Fibroblast of skin of left quadriceps (primary cell): ENCODE results near the gene TEX11.
A peak's percentile ranks its signal among the peaks of the same experiment; 100 is the strongest.
"Not testable (repeated sequence)": the region's sequence is repeated elsewhere in the genome, so short reads cannot be mapped to it uniquely, and the experiment has no call there.

Experiments
- DNase-seq, 2 experiments: peaks; one replicate each; pipeline ENCODE4 v3.0.0-alpha.2; 2013; ENCODE audit warnings: low read depth in 2 of 2

The TEX11 gene

GRCh38 chrX:70605352-70605751, 303.2 kb downstream of the TEX11 start:
- no peak for DNase-seq

GRCh38 chrX:70592091-70592490, 316.4 kb downstream of the TEX11 start:
- DNase-seq, result peak in 1 of 2 experiments; percentile 8

DNA sequence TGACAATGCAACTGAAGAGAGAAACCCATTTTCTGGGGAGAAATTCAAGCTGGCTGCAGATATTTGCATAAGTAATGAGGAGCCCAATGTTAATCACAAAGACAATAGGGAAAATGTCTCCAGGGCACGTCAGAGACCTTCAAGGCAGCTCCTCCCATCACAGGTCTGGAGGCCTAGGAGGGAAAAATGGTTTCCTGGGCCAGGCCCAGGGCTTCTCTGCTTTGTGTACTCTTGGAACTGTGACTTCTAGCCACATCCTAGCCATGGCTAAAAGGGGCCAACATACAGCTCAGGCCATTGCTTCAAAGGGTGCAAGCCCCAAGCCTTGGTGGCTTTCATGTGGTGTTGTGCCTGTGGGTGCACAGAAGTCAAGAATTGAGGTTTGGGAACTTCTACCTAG, 321.4 kb downstream of the TEX11 start:
- DNase-seq, result not testable (repeated sequence)

DNA sequence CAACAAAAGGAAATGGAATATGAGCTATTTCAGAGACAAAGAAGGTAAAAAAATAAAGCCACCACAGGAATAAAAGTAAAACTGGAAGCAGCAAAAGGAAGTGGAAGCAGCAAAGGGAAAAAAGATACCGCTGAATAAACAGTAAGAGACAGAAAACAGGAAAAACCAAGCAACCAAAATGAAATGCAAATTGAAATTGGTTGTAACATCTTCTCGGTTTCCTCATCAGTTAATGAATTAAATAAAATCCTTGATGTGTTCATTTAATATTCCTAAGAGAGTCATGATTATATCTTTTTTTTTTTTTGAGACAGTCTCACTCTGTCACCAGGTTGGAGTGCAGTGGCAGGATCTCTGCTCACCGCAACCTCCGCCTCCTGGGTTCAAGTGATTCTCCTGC, 331.1 kb downstream of the TEX11 start:
- DNase-seq, result no peak

DNA sequence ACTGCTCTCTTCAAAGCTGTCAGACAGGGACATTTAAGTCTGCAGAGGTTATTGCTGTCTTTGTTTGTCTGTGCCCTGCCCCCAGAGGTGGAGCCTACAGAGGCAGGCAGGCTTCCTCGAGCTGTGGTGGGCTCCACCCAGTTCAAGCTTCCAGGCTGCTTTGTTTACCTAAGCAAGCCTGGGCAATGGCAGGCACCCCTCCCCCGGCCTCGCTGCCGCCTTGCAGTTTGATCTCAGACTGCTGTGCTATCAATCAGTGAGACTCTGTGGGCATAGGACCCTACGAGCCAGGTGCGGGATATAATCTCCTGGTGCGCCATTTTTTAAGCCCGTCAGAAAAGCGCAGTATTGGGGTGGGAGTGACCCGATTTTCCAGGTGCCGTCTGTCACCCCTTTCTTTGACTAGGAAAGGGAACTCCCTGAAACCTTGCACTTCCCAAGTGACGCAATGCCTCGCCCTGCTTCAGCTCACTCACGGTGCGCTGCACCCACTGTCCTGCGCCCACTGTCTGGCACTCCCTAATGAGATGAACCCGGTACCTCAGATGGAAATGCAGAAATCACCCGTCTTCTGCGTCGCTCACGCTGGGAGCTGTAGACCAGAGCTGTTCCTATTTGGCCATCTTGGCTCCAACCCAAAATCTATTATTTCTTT, 338.5 kb downstream of the TEX11 start:
- DNase-seq, result not testable (repeated sequence)

DNA sequence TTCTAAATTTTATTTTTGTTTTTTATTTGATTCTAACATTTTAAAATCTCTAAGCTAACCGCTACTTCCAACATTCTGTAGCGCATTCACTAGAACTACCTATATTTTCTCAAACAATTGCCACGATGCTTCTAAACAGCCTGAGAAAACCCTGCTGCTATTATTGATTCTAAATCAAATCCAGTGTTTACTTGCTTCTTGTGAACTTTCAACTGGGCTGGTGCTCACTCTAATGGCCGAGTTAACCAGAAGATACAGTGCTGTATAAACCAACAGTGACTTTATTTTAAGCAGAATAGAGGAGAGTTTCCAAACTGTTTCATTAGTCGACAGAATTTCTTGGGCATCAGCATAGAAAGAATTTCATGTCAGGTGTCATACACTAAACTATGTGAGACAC, 353.6 kb downstream of the TEX11 start:
- no peak for DNase-seq

GRCh38 chrX:70554523-70554922, 354.0 kb downstream of the TEX11 start:
- no peak for DNase-seq

DNA sequence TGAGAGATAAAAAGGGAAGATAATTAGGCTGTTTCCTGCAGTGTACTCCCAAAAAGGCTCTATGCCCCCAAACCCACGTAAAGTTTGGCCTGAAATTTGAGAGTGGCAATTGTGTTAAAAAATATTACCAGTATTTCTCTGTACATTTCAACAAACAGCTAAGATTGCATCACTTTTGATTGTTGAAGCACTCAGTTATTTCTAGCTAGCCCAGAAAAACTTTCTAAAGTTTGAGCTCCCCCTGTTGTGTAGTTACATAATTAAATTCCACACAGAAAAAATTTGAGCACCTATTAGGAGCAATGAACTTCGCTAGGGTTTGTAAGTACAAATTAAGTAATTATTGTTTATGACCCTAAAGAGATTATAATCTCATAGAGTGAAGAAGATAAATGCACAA, 354.4 kb downstream of the TEX11 start:
- peak; percentile 10 to 20 for DNase-seq

- no peak for DNase-seq
Observed at GRCh38 chrX:70553516-70553915, 355.0 kb downstream of the TEX11 start.

DNA sequence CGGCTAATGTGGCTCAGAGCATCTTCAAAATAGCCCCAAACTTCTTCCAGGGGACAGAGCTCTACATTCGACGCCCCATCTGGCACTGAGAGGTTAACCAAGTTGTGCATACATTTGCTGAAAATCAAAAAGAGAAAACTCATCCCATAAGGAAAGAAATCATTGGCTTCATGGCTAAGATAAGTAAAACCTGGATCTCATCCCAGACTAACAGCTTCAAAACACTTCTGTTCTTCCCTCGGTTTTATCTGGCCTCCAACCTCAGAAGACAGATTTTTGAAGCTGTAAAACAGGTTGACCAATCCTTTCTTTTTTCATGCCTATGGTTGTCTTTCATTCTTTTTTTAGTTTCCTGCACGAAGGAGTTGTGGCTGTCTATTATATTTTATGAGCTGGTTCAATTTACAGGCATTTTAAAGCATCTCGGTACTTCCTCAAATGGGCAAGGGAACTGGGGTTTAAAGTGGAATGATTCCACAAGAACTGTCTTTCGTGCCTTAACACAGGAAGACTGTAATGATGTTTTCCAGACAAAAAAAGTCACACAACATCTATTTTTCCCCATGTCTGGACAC, 356.3 kb downstream of the TEX11 start:
- no peak for DNase-seq

- DNase-seq, result no peak
Observed at GRCh38 chrX:70549429-70549828, 359.1 kb downstream of the TEX11 start.

- DNase-seq, result no peak
Observed at GRCh38 chrX:70535198-70535597, 373.3 kb downstream of the TEX11 start.

DNA sequence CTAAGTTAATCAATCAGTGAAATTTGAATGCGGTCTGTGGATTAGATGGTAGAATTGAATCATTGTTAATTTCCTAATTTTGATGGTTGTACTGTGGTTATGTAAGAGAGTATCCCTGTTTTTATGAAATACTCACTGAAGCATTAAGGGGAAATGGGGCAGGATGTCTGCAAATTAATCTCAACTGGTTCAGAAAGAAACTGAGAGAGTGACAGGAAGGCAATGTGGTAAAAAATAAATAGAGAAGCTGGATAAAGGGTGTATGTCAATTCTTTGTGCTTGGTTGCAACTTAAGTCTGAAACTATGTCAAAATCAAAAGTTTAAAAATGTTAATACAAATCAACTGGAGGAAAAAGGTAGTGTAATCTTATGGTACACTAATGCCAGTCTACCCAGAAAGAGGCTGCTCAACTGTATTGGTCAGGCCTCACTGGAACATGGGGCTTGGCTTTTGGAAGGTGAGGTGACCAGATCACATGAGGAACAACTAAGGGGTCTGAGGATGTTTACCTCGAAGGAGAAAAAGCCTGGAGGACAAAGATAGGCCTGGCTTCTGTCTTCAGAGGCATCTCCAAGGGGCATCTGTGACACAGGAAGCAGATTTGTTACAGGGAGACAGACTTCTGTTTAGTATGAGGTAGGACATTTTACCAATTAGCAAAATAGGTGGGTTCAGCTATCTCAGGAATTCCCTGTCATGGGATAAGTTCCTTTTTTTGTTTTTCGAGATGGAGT, 380.7 kb downstream of the TEX11 start:
- DNase-seq, result no peak

- DNase-seq, result no peak
Observed at GRCh38 chrX:70527053-70527452, 381.5 kb downstream of the TEX11 start.

GRCh38 chrX:70525733-70526132, 382.8 kb downstream of the TEX11 start:
- no peak for DNase-seq

GRCh38 chrX:70515692-70516091, 392.8 kb downstream of the TEX11 start:
- not testable (repeated sequence) for DNase-seq

GRCh38 chrX:70515270-70515669, 393.2 kb downstream of the TEX11 start:
- DNase-seq, result not testable (repeated sequence)

- DNase-seq, result no peak
Observed at GRCh38 chrX:70509078-70509477, 399.4 kb downstream of the TEX11 start.

DNA sequence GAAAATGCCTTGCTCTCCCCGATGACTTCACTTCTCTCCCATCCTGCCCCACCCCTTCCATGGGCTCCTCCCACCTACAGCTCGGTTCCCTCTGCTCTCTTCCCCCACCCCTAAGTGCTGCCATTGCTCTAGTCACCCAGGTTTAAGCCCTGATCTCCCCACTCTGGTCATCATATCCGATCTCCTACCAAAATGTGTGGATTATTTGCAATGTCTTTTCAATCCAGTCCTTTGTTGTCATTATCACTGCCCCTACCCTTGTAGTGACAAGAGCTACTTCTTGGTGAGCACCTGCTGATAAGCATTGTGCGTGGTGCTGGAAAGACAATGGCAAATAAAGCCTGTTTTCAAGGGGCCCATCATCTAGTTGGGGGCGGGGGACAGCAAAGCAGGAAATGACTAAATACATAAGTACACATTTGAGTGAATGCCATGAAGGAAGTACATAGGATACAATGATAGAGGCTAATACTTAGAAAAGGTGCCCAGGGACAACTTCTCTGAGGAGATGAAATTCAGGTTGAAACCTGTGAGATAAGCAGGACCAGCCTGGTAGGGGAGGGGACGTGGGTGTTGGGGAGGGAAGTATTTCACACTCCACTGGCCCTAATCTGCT, 400.1 kb downstream of the TEX11 start:
- peak in 1 of 2 experiments; percentile 1 for DNase-seq

DNA sequence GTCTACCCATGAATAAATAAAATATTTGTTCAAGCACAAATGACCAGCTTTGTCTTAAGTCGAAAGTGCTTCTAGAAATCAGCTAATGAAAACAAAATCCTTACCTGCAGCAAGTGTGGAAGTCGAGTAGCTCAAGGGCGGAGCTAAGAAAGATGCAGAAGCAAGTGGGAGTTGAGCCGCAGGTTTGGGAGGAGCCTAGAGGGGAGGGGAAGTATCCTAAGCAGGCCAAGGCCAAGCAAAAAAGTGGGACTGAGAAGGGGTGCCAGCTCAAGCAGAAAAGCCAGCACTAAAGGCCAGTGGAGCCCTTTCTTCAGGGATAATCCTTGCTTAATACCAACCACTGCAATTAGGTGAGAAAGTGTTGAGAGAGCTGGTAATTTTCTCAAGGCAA, 403.1 kb downstream of the TEX11 start:
- DNase-seq, result no peak

- DNase-seq, result no peak
Observed at GRCh38 chrX:70504772-70505450, 403.6 kb downstream of the TEX11 start.

DNA sequence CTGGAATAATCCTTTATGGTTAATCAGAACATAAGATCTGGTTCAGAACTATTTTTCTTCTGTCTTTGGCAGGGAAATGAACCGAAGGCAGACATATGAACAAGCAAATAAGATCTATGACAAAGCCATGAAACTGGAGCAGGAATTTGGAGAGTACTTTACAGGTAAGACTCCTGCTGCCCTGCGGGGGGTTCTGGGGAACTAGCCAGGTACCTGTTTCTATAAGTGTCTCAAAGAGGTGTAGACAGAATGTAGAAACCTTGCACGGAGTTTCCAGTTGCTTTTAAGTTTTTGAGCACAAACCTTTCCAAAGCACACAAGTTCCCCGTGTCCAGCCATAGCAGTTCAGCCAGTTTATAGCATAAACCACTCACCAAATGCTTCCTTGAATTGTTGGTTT, 407.7 kb downstream of the TEX11 start:
- no peak for DNase-seq
